ENCODE measurements around the gene PNLDC1.

- TF ChIP-seq EZH2 (IDR thresholded peaks at IDR 0.05; ENCODE audit: low read depth), result no peak
- no peak for TF ChIP-seq CTCF (conservative IDR thresholded peaks at IDR 0.05)
These were observed 38.1 kb downstream of the PNLDC1 start for GRCh38 chr6:159838020-159838744.

Measured in PC-9 (cell line).